PC-9 (cell line): Measurements from ENCODE around the gene IQCN. TPM values are rescaled to one million over a fixed set of nuclear protein-coding genes. Genes with fewer than 3 reads are reported as not detected.

ENCODE experiments used
- BruUV-seq: library from RNA; stranded (reverse); fragments of 400-500 nt; replicated peaks from 2 replicates; lab custom pipeline; 2021; lab: Mats Ljungman, UMichigan
- CTCF ChIA-PET: fragments of 300-600 bp; sonication (Branson Sonifier 250); formaldehyde crosslinking; loops from one replicate; lab custom pipeline; 2022; ENCODE audit warnings: antibody characterized with exemption; lab: Charles Lee
- POLR2A ChIA-PET: fragments of 300-600 bp; sonication (Branson Sonifier 250); formaldehyde crosslinking; loops from one replicate; lab custom pipeline; 2022; ENCODE audit warnings: antibody characterized with exemption; ENCODE audit not compliant: unreplicated experiment; lab: Charles Lee
- DNase-seq, 2 experiments: peaks; one replicate each; pipeline versions ENCODE4 v3.0.0 to v3.0.0-alpha.2; 2015 to 2022; ENCODE audit warnings: mixed read lengths in 1 of 2
- H2AFZ ChIP-seq: fragments of 200-600 bp; sonication (generic); 2 replicates; pipeline ENCODE4 v1.8.1; 2017; ENCODE audit warnings: antibody characterized with exemption
- H3F3A ChIP-seq: fragments of 200-600 bp; sonication (generic); 2 replicates; pipeline ENCODE4 v1.8.1; 2017; ENCODE audit warnings: antibody characterized with exemption, mild to moderate bottlenecking, low read depth; ENCODE audit not compliant: insufficient read depth
- H3K27ac ChIP-seq: fragments of 200-600 bp; sonication (generic); 2 replicates; pipeline ENCODE4 v1.6.1; 2016; ENCODE audit warnings: mixed run types
- H3K27me3 ChIP-seq: fragments of 200-600 bp; sonication (generic); 2 replicates; pipeline ENCODE4 v1.6.1; 2016; ENCODE audit warnings: low read depth, mixed run types; ENCODE audit not compliant: insufficient read depth
- H3K36me3 ChIP-seq: fragments of 200-600 bp; sonication (generic); 2 replicates; pipeline ENCODE4 v1.6.1; 2016; ENCODE audit warnings: low read depth, mixed run types
- H3K4me1 ChIP-seq: fragments of 200-600 bp; sonication (generic); replicated peaks from 2 replicates; pipeline ENCODE4 v1.6.1; 2016; ENCODE audit warnings: mixed run types; ENCODE audit not compliant: insufficient read depth
- H3K4me2 ChIP-seq: fragments of 200-600 bp; sonication (generic); 2 replicates; pipeline ENCODE4 v1.6.1; 2017; ENCODE audit warnings: mixed run types
- H3K4me3 ChIP-seq: fragments of 200-600 bp; sonication (generic); 2 replicates; pipeline ENCODE4 v1.6.1; 2016; ENCODE audit warnings: mixed run types
- H3K79me2 ChIP-seq: fragments of 200-600 bp; sonication (generic); 2 replicates; pipeline ENCODE4 v1.6.1; 2017; ENCODE audit warnings: low read depth, mixed run types
- H3K9me2 ChIP-seq: fragments of 200-600 bp; sonication (generic); 2 replicates; pipeline ENCODE4 v1.8.1; 2017; ENCODE audit warnings: mild to moderate bottlenecking; ENCODE audit not compliant: insufficient read depth
- H3K9me3 ChIP-seq: fragments of 200-600 bp; sonication (generic); 2 replicates; pipeline ENCODE4 v1.8.1; 2016; ENCODE audit warnings: low read depth; ENCODE audit not compliant: insufficient read depth
- H4K20me1 ChIP-seq: fragments of 200-600 bp; sonication (generic); 2 replicates; pipeline ENCODE4 v1.8.1; 2017; ENCODE audit not compliant: insufficient read depth
- CTCF ChIP-seq: fragments of 200-600 bp; sonication (generic); conservative IDR thresholded peaks from 2 replicates; pipeline ENCODE4 v1.6.1; 2017; ENCODE audit warnings: mixed run types, antibody characterized with exemption, mild to moderate bottlenecking, moderate library complexity
- EZH2 ChIP-seq: fragments of 200-600 bp; sonication (generic); IDR thresholded peaks from 2 replicates; pipeline ENCODE4 v1.8.0; 2017; ENCODE audit warnings: antibody characterized with exemption, low read depth
- intact Hi-C: fragments of 100-400 bp; cut with micrococcal nuclease; formaldehyde crosslinking; loops from one replicate; pipeline ENCODE4 v1.10.0; 2022; ENCODE audit not compliant: unreplicated experiment
- total RNA-seq: library from RNA; stranded (reverse); gene quantifications from 2 replicates; pipeline ENCODE4 v1.2.3, GENCODE V29; 2021

IQCN gene
- total RNA-seq, 1 experiment from 2014 or later, result 7.3 TPM

GRCh38 chr19:18218600-18218999 is 55.7 kb downstream of the IQCN start:
- Histone ChIP-seq H3K79me2 (no peaks in the 10 kb centered on the region), H3K27ac (no peak overlapping the region), H3F3A (peaks cover 30% of the 10 kb centered on the region), H4K20me1 (no peaks in the 10 kb centered on the region), H3K4me3 (no peak overlapping the region), H3K4me1 (peaks cover 12% of the 10 kb centered on the region), H3K4me2 (no peak overlapping the region), H3K9me3 (no peaks in the 10 kb centered on the region), H3K9me2 (no peaks in the 10 kb centered on the region), H3K27me3 (no peaks in the 10 kb centered on the region), H2AFZ (no peak overlapping the region), H3K36me3 (no peaks in the 10 kb centered on the region)
- no peak for TF ChIP-seq EZH2
- no peak for TF ChIP-seq CTCF
- no peak for DNase-seq
- BruUV-seq, result no TSS peak
- intact Hi-C loops, result no loop called here
- ChIA-PET CTCF (no interaction called here), POLR2A (no interaction called here)

DNA sequence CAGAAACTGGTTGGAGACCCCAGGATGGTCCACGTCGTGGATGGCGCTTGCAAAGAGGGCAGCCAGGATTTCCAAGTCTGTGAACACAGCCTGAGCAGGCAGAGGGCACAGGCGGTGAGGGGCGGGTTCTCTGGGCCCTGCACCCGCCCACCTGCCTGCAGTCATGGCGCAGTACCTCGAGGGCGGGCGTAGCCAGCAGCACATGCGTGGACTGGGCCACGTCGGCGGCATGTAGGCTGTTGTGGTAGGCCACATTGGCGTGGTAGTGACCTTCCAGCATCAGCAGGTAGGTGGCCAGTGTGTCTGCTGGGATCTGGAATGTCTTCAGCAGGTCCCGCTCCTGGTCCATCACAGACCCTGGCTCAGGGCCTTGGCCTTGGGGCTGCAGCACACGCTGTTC is 56.1 kb downstream of the IQCN start:
- intact Hi-C loops, result no loop called here
- Histone ChIP-seq H3K4me2 (no peak overlapping the region), H3K4me3 (no peak overlapping the region), H3K9me2 (no peaks in the 10 kb centered on the region), H3K79me2 (no peaks in the 10 kb centered on the region), H3K9me3 (no peaks in the 10 kb centered on the region), H4K20me1 (no peaks in the 10 kb centered on the region), H3K27me3 (no peaks in the 10 kb centered on the region), H3K36me3 (no peaks in the 10 kb centered on the region), H3K27ac (no peak overlapping the region), H2AFZ (no peak overlapping the region), H3K4me1 (peaks cover 12% of the 10 kb centered on the region), H3F3A (peaks cover 25% of the 10 kb centered on the region)
- POLR2A ChIA-PET, result no interaction called here
- no TSS peak for BruUV-seq
- CTCF ChIA-PET, result no interaction called here
- TF ChIP-seq CTCF (no peak), EZH2 (no peak)
- no peak for DNase-seq

DNA sequence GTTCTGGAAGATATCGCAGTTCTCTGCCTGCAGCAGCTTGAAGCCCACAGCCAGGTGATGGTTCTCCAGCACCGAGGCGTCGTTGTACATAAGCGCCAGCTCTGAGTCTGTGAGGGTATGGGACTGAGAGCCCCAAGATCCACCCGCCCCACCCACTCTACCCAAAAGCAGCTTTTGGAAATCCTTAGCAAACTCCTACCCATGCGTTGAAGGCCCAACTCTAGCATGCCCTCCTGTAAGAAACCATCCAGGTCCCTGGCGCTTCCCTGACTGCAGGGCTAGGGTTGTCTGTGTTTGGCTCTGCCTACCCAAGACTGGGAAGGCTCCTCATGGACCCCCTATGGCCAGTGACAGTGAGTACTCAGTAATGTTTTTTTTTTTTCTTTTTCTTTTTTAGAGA is 57.5 kb downstream of the IQCN start:
- Histone ChIP-seq H3K36me3 (no peaks in the 10 kb centered on the region), H3F3A (peaks cover 18% of the 10 kb centered on the region), H4K20me1 (no peaks in the 10 kb centered on the region), H2AFZ (no peak overlapping the region), H3K4me3 (no peak overlapping the region), H3K9me2 (no peaks in the 10 kb centered on the region), H3K27me3 (no peaks in the 10 kb centered on the region), H3K9me3 (no peaks in the 10 kb centered on the region), H3K27ac (no peak overlapping the region), H3K4me1 (peaks cover 12% of the 10 kb centered on the region), H3K79me2 (no peaks in the 10 kb centered on the region), H3K4me2 (no peak overlapping the region)
- intact Hi-C loops, result no loop called here
- BruUV-seq, result no TSS peak
- POLR2A ChIA-PET, result no interaction called here
- CTCF ChIA-PET, result interaction anchor here (0.7 kb wide), 1 partner anchor 77 kb away, joined by 9 read pairs; no protein-coding TSS in a partner anchor
- no peak for DNase-seq
- TF ChIP-seq CTCF (no peak), EZH2 (no peak)
